Mesothelial cell of epicardium (in vitro differentiated cells): ENCODE data around the gene PEAK1. TPM values are rescaled to one million over a fixed set of nuclear protein-coding genes. Genes with fewer than 3 reads are reported as not detected.
A peak's percentile ranks its signal among the peaks of the same experiment; 100 is the strongest.

Source experiments
- DNase-seq, 2 experiments: peaks; one replicate each; pipeline ENCODE4 v3.0.0; 2021; ENCODE audit warnings: low spot score in 2 of 2; ENCODE audit not compliant: unreplicated experiment in 2 of 2
- H3K27ac Mint-ChIP-seq: 2 replicates; pipeline ENCODE4 v1.8.0; 2021; ENCODE audit warnings: mixed read lengths
- H3K27me3 Mint-ChIP-seq: 2 replicates; pipeline ENCODE4 v1.8.0; 2021; ENCODE audit warnings: low read depth, mixed read lengths
- H3K36me3 Mint-ChIP-seq: 2 replicates; pipeline ENCODE4 v1.8.0; 2021; ENCODE audit warnings: mixed read lengths
- H3K4me1 Mint-ChIP-seq: 2 replicates; pipeline ENCODE4 v1.8.0; 2021; ENCODE audit warnings: mixed read lengths
- H3K4me3 Mint-ChIP-seq: 2 replicates; pipeline ENCODE4 v1.8.0; 2021; ENCODE audit warnings: mild to moderate bottlenecking, moderate library complexity, mixed read lengths
- H3K9me3 Mint-ChIP-seq: 2 replicates; pipeline ENCODE4 v1.8.0; 2021; ENCODE audit warnings: mixed read lengths
- total RNA-seq: library from RNA; stranded (reverse); gene quantifications from 3 replicates; pipeline ENCODE4 v1.2.1, GENCODE V29; 2021
- TF ChIP-seq, protein P1 (sequence below): fragments of 200-600 bp; sonication (generic); IDR thresholded peaks from one replicate; pipeline ENCODE4 v1.5.0; 2021; ENCODE audit warnings: antibody characterized with exemption; ENCODE audit not compliant: unreplicated experiment

PEAK1 gene
- total RNA-seq, 1 donor from 2014 or later = 92.3 TPM

- H3K9me3 Mint-ChIP-seq = no peaks in the 10 kb centered on the region
- TF ChIP-seq, protein P1, sequence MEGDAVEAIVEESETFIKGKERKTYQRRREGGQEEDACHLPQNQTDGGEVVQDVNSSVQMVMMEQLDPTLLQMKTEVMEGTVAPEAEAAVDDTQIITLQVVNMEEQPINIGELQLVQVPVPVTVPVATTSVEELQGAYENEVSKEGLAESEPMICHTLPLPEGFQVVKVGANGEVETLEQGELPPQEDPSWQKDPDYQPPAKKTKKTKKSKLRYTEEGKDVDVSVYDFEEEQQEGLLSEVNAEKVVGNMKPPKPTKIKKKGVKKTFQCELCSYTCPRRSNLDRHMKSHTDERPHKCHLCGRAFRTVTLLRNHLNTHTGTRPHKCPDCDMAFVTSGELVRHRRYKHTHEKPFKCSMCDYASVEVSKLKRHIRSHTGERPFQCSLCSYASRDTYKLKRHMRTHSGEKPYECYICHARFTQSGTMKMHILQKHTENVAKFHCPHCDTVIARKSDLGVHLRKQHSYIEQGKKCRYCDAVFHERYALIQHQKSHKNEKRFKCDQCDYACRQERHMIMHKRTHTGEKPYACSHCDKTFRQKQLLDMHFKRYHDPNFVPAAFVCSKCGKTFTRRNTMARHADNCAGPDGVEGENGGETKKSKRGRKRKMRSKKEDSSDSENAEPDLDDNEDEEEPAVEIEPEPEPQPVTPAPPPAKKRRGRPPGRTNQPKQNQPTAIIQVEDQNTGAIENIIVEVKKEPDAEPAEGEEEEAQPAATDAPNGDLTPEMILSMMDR = no peak
- DNase-seq = no peak
- H3K36me3 Mint-ChIP-seq = peaks cover 12% of the 10 kb centered on the region
- peaks cover 12% of the 10 kb centered on the region for H3K4me1 Mint-ChIP-seq
- H3K4me3 Mint-ChIP-seq = no peak overlapping the region
- no peaks in the 10 kb centered on the region for H3K27me3 Mint-ChIP-seq
- H3K27ac Mint-ChIP-seq = no peak overlapping the region
Measured at GRCh38 chr15:77251662-77252061, 168.2 kb downstream of the PEAK1 start.

- Mint-ChIP-seq H3K27me3 (no peaks in the 10 kb centered on the region), H3K27ac (no peak overlapping the region), H3K4me3 (no peak overlapping the region), H3K36me3 (peaks cover 15% of the 10 kb centered on the region), H3K9me3 (no peaks in the 10 kb centered on the region), H3K4me1 (peaks cover 9% of the 10 kb centered on the region)
- TF ChIP-seq, protein P1 = no peak
- DNase-seq = no peak
Measured at GRCh38 chr15:77247116-77247515, 172.8 kb downstream of the PEAK1 start.

DNA sequence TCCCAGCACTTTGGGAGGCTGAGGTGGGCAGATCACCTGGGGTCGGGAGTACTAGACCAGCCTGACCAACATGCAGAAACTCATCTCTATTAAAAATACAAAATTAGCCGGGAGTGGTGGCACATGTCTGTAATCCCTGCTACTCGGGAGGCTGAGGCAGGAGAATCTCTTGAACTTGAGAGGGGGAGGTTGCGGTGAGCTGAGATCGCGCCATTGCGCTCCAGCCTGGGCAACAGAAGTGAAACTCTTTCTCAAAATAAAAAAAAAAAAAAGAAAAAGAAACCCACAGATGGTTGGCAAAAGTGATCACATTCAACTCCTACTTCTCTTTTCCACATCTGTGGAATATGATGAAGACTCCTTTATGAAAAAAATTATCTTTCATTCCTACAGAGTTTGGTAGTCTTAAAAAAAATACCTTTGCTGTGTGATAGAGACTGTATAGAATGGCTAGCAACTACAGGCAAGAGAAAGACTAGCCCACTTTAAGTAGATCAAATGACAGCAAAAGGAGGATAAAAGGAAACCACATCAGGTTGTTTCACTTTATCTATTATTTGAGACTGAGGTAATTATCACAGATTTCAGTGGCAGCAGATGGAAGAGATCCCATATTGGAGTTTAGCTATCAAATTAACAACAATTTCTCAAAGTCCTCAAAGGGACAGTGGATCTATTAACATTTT, 176.0 kb downstream of the PEAK1 start:
- peaks cover 8% of the 10 kb centered on the region for H3K36me3 Mint-ChIP-seq
- TF ChIP-seq, protein P1 = no peak
- H3K9me3 Mint-ChIP-seq = no peaks in the 10 kb centered on the region
- H3K27me3 Mint-ChIP-seq = no peaks in the 10 kb centered on the region
- peak overlapping the region; percentile 85 for H3K27ac Mint-ChIP-seq
- no peak for DNase-seq
- H3K4me3 Mint-ChIP-seq = no peak overlapping the region
- H3K4me1 Mint-ChIP-seq = peaks cover 17% of the 10 kb centered on the region

- Mint-ChIP-seq H3K4me1 (peaks cover 24% of the 10 kb centered on the region), H3K27me3 (no peaks in the 10 kb centered on the region), H3K4me3 (no peak overlapping the region), H3K9me3 (no peaks in the 10 kb centered on the region), H3K27ac (peak overlapping the region; percentile 85), H3K36me3 (peaks cover 6% of the 10 kb centered on the region)
- no peak for DNase-seq
- TF ChIP-seq, protein P1 = no peak
Measured at GRCh38 chr15:77243135-77243534, 176.8 kb downstream of the PEAK1 start.

DNA sequence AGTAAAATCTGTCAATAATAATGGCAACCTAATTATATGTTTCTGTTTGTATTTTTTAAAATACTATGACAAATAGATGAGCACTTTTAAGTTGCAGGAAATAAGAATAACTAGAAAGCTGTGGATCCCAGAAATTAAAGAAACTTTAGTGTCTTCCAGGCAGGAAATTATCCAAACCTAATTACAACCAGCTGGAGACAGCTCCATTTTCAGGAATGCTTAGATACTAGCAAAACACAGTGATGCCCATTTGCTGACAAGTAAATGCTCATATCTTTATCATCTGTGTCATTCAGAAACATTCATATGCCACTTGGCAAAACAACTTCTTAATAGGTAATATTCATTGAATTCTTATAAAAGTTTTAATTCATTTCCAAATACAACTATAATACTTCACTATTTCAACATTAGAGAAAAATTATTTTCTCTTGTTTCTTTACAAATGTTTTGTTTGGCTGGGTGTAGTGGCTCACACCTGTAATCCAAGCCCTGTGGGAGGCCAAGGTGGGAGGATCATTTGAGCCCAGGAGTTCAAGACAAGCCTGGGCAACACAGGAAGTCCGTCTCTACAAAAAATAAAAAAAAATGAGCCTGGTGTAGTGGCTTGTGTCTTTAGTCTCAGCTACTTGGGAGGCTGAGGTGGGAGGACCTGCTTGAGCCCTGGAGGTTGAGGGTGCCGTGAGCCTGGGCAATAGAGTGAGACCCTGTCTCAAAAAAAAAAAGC, 179.9 kb downstream of the PEAK1 start:
- Mint-ChIP-seq H3K4me1 (peaks cover 22% of the 10 kb centered on the region), H3K27ac (no peak overlapping the region), H3K4me3 (no peak overlapping the region), H3K9me3 (peaks cover 8% of the 10 kb centered on the region), H3K27me3 (no peaks in the 10 kb centered on the region), H3K36me3 (peaks cover 19% of the 10 kb centered on the region)
- TF ChIP-seq, protein P1 = no peak
- no peak for DNase-seq
